ENCODE measurements around the gene USP54.
"Not testable (repeated sequence)": the region's sequence is repeated elsewhere in the genome, so short reads cannot be mapped to it uniquely, and the experiment has no call there.

The USP54 gene, protein sequence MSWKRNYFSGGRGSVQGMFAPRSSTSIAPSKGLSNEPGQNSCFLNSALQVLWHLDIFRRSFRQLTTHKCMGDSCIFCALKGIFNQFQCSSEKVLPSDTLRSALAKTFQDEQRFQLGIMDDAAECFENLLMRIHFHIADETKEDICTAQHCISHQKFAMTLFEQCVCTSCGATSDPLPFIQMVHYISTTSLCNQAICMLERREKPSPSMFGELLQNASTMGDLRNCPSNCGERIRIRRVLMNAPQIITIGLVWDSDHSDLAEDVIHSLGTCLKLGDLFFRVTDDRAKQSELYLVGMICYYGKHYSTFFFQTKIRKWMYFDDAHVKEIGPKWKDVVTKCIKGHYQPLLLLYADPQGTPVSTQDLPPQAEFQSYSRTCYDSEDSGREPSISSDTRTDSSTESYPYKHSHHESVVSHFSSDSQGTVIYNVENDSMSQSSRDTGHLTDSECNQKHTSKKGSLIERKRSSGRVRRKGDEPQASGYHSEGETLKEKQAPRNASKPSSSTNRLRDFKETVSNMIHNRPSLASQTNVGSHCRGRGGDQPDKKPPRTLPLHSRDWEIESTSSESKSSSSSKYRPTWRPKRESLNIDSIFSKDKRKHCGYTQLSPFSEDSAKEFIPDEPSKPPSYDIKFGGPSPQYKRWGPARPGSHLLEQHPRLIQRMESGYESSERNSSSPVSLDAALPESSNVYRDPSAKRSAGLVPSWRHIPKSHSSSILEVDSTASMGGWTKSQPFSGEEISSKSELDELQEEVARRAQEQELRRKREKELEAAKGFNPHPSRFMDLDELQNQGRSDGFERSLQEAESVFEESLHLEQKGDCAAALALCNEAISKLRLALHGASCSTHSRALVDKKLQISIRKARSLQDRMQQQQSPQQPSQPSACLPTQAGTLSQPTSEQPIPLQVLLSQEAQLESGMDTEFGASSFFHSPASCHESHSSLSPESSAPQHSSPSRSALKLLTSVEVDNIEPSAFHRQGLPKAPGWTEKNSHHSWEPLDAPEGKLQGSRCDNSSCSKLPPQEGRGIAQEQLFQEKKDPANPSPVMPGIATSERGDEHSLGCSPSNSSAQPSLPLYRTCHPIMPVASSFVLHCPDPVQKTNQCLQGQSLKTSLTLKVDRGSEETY (N-terminal part only)

DNA sequence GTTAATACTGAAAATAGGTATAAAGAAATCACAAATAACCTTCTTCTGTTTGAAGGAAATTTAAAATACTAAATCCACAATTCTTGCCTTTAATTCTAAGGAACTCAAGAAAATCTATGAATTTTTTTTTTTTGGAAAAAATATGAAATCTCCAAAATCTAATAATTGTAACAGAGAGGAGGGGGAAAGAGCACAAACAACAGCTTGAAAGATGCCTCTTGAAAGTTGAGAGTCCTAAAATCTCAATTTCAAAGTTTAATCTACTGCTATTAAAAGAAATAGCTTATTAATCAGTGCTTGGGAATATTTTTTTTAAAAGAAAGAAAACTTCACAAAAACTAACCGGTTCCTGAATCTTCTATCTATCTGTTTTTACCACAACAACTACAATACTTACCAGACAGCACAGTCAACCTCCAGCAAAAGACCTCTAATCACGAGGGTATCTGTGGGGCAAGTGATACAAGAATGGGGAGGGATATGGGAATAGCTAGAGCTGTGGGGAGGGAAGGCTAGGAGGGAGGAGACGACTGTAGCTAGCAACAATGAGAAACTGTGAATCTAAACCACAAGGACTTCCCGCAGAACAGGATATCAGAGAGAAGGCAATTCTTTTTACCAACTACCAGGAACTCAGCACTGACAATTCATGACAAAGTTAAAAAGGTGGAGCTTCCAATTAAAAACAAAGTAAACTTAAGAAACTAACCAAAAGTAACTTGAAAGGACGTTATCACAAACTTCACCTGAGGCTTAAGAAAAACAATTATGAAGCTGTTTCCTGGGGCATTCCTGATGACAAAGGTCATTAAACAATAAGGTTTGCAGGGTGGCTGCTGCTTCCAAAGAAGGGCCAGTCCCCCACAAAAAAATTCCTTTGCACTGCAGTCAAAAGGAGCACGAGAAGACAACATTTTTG, at the start of gene USP54:
Gene USP54, minus strand, starts transcription at position 462 of the 919 bp plus-strand sequence. CDS start 15,684 bp downstream, outside the sequence.
- DNase-seq (ENCODE audit: low read depth) = peak; percentile 31

DNA sequence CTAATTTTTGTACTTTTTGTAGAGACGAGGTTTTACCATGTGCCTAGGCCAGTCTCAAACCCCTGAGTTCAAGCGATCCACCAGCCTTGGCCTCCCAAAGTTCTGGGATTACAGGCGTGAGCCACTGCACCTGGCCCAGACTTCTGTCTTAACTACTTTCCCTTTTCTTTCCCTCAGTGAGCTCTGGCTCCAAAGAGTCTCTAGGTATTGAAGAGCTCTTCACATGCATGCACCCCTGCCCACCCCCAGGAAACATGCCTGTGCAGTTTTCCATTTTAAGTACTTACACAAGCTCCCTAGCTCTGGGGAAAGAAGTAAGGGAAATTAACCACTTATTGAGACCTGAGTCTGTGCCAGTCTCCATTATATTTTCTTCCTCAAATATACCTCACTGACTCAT, 48.1 kb upstream of the USP54 start:
- DNase-seq (ENCODE audit: low read depth) = no peak

DNA sequence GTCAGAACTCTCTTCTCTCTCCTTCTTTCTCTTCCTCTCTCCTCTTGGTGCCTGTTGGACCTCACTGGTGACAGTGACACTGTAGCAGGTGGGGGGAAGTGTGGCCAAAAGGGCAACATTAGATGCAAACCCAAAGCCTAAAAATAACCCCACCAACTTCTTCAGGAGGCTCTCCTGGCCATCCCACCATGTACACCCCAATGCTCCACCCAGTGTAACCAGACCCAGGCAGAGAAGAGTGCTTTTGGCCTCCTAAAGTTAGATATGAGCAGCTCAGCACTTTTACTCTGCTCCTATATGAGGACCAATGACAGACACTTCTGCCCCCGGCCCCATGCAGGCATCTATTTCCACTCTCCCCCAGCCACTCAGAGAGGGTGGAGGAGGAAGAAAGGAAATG, 44.6 kb upstream of the USP54 start:
- no peak for DNase-seq (ENCODE audit: low read depth)

DNA sequence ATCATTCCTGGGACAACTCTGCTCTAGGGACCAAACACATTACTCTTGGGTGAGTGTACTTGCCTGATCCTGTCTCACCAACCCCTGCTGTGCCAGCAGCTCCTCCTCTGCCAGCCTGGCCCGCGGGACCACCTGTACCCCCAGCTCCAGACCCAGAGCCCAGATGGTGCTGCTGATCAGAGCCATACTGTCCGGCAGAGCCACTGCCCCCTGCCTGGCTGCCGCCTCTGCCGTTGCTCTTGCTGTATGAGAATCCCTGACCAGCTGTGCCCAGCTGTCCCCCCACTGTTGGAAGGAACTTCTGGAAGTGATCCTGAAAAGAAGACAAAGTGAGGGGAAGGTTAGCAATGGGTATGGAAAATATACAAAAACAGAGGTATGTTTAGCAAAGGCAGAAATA, 43.3 kb upstream of the USP54 start:
- DNase-seq (ENCODE audit: low read depth) = no peak

DNA sequence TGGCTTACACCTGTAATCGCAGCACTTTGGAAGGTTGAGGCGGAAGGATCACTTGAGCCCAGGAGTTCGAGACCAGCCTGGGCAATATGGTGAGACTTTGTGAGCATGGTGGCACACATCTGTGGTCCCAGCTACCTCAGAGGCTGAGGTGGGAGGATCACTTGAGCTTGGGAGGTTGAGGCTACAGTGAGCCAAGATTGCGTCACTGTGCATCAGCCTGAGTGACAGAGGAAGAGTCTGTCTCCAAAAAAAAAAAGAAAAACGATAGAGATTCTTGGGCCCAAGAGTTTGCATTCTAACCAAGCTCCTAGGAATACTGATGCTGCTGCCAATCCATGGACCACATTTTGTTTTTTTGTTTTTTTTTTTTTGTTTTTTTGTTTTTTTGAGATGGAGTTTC, 38.0 kb upstream of the USP54 start:
- DNase-seq (ENCODE audit: low read depth) = no peak

DNA sequence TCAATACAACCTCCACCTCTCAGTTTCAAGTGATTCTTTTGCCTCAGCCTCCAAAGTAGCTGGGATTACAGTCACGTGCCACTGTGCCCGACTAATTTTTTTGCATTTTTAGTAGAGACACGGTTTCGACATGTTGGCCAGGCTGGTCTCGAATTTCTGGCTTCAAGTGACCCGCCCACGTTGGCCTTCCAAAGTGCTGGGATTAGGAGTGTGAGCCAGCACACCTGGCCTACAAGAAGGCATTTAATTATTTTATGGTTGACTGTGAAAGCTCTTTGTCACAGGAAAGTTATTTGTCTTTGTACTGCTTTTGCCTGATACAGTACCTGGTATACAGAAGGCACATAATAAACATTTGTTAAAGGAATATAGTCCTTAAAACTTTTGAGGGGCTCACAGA, 37.3 kb upstream of the USP54 start:
- no peak for DNase-seq (ENCODE audit: low read depth)

DNA sequence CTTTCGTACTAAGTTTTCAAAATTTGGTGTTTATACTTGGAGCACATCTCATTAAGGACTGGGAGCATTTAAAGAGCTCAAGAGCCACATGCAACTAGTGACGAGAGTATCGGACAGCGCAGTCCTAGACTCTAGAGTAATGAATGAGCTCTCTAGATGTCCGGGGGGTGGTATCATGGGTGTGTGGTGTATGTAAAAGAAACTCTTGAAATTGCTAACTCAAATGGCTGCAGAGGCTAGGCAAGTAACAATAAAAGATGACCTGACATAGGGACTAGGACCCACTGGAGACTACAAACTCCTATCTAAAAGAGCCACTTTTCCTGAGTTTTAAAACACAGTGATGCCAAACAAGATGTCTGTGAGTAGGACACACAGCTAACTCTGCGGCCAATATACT, 36.2 kb upstream of the USP54 start:
- DNase-seq (ENCODE audit: low read depth) = no peak

DNA sequence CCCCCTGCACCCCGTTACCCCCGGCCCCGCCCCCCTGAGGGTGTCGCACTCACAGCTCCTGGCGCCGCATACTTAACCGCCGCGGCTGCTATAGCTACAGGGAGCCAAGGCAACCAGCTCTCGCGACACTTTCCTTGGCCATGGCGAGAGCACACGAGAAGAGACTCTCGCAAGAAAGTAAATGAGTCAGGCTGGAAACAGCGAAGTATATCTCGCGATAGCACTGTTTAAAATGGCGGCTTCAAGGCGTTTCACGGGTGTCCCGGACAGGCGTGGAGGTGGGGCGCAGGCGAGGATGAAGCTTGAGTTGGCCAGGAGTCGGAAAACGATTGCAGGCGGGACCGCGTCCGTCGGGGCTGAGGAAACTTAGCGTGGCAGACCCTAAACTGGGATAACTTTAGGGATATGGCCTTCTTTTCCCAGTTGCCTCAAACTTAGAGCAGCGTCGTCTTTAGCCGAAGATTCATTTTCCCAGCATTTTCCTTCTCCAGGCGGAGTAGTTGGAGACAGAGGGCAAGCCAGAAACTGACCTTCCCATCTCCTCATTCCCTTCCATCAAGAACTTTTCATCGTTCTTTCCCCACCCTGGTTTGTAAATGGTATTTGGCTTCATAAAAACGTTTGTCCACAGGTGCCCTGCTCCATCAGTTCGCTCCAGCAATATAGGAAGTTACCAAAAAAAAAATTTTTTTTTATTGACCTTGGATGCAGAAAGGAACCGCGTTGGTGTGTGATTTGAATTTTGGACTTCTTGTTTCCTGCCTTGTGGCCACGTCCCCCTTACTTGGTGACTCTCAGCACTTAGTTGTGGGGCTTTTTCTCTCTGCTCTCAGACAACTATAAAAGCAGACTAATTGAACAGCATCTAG, 35.0 kb upstream of the USP54 start:
- peak; percentile 90 for DNase-seq (ENCODE audit: low read depth)

DNA sequence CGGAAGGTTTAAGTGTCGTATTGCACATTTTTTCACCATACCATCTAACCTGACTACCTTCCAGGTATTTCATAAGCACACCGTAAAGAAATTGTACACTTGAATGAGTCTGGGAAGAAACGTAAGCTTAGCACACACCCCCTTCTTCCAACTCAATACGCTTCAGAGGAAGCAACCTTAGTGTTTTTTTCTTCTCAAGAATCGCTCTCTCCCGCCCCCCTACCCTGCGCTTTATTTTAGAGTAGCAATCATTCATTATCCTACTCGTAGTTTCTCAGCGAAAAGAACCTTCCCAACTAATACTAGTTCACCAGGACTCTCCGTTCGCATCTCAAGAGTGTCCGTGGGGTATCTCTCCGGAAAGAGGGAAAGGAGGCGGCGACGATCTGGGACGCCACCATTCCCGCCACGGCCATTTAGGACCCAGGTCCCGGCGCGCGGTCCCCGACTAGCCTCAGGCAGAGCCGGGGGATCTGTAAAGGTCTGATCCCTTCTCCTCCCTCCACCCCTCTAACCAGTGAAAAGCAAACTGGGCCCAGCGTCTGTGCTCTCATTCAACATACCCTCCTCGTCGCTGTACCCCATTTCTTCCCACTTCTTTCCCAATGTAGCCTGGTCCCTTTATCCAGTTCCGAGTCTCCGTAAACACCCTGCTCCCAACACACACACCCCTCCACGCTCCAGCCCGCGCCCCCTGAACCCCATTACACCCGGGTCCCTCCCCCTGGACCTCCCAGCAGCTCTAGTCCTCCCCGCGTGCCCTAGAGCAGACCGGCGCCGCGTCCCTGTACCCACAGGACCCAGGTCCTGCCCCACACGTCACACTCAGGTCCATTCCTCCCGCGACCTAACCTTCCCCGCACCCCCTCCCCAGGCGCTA, 34.1 kb upstream of the USP54 start:
- DNase-seq (ENCODE audit: low read depth) = peak; percentile 5

DNA sequence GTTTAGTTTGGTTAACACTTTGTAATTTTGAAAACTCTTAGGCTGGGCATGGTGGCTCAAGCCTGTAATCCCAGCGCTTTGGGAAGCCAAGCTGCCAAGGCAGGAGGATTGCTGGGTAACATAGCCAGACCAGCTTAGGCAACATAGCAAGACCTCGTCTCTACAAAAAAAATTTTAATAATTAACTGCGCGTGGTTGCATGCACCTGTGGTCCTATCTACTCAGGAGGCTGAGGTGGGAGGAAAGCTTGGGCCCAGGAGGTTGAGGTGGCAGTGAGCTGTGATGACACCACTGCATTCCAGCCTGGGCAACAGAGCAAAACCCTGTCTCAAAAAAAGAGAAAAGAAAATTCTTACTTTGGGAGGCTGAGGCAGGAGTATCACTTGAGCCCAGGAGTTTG, 31.9 kb upstream of the USP54 start:
- no peak for DNase-seq (ENCODE audit: low read depth)

DNA sequence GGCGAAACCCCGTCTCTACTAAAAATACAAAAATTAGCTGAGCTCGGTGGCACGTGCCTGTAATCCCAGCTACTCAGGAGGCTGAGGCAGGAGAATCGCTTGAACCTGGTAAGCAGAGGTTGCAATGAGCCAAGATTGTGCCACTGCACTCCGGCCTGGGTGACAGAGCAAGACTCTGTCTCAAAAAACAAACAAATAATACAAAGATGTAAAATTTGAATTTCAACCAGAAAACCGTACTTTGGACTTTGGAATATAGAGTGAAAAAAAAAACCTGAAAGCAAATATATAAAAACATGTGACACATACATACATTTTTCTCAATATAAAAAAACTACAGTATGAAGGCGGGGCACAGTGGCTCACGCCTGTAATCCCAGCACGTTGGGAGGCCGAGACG, 29.8 kb upstream of the USP54 start:
- not testable (repeated sequence) for DNase-seq (ENCODE audit: low read depth)

DNA sequence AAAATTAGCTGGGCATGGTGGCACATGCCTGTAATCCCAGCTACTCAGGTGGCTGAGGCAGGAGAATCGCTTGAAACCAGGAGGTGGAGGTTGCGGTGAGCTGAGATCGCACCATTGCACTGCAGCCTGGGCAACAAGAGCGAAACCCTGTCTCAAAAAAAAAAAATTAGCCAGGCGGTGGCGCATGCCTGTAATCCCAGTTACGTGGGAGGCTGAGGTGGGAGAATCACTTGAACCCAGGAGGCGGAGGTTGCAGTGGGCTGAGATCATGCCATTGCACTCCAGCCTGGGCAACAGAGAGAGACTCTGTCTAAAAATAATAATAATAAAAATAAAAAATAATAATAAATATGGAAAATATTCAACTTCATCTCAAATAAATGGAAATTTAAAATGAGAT, 26.0 kb upstream of the USP54 start:
- DNase-seq (ENCODE audit: low read depth) = not testable (repeated sequence)

DNA sequence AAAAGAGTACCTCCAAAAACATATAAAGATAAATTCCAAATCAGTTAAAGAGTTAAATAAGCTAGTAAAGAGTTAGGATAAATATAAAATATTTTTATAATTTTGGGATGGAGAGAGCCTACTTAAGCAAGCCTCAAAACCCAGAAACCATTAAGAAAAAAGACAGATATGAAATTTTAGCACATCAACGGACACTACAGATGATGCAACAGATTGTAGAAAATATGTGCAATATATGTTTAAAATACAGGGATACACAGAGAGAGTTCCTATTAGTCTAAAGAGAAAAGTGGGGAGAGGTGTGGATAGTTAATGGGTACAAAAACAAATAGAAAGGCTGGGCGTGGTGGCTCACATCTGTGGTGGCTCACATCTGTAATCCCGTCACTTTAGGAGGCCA, 23.6 kb upstream of the USP54 start:
- DNase-seq (ENCODE audit: low read depth) = no peak

DNA sequence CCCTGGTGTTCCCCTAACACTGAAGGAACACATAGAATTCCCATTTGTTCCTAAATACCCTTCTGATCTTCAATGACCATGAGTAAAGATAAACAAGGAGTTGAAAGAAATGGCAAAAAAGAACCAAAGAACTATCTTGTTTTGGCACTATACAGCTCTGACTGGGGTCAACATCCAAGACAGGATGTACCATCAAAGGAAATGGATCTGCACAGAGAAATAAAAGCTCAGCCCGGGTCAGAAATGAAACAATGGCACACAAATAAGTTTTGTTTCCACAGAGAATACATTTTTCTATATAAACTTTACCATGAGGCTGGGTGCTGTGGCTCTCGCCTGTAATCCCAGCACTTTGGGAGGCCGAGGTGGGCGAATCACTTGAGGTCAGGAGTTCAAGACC, 18.0 kb upstream of the USP54 start:
- DNase-seq (ENCODE audit: low read depth) = no peak

DNA sequence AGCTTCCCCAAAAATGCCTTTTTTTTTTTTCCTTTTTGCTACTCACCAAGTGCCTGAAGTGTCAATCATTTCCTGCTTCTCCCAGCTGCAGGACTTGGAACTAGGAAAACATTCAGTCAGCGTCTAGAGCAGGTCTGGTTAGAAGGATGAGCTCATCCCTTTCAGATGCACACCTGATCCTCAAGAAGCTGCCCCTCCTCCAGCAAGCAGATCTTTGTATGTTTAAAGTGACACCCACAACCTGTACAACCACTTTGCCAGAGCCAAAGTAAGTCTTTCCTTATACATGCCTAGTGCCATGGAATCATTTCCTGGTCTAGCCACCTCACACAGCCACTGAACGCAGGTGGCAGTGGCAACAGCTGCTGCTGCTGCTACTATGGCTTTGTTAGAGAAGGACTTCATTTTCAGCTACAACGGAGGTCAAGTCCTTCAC, 10.4 kb upstream of the USP54 start:
- no peak for DNase-seq (ENCODE audit: low read depth)

DNA sequence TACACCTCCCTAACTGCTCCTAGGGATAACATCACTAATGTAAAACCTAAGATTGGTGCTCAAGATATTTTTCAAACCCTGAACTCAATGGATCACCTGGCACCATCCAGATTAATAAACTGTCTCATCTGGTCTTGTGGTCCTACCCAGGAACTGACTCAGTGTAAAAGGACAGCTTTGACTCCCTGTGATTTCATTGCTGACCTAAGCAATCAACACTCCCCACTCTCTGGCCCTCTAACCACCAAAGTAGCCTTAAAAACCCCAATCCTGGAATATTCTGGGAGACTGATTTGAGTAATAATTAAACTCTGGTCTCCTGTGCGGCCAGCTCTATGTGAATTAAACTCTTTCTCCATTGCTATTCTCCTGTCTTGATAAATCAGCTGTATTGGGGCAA, 6.2 kb upstream of the USP54 start:
- no peak for DNase-seq (ENCODE audit: low read depth)

DNA sequence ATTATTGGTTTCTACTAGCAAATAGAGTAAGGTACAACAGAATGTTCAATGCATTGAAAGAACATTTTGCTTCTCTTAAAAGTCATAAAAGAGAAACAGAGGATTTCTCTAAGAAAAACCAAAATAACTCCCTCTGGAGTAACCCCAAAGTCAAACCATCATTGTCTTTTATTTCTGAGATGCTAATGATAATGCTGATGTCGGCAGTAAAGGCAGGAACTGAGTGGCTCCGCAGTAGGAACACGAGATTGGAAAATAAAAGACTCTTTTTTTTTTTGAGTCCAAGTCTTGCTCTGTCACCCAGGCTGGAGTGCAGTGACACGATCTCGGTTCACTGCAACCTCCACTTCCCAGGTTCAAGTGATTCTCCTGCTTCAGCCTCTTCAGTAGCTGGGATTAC, 2.7 kb upstream of the USP54 start:
- no peak for DNase-seq (ENCODE audit: low read depth)

DNA sequence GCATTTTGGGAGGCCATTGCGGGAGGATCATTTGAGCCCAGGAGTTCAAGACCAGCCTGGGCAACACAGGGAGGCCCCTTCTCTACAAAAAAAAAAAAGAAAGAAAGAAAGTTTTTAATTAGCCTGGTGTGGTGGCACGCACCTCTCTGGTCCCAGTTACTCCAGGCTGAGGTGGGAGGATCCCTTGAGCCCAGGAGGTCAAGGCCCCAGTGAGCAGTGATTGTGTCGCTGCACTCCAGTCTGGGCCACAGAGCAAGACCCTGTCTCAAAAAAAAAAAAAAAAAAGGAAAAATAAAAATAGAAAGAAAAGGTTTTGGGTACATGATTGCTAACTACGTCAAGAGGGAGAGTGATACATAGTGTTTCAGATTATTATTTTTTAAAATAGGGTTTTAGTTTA, 2.0 kb upstream of the USP54 start:
- no peak for DNase-seq (ENCODE audit: low read depth)

DNA sequence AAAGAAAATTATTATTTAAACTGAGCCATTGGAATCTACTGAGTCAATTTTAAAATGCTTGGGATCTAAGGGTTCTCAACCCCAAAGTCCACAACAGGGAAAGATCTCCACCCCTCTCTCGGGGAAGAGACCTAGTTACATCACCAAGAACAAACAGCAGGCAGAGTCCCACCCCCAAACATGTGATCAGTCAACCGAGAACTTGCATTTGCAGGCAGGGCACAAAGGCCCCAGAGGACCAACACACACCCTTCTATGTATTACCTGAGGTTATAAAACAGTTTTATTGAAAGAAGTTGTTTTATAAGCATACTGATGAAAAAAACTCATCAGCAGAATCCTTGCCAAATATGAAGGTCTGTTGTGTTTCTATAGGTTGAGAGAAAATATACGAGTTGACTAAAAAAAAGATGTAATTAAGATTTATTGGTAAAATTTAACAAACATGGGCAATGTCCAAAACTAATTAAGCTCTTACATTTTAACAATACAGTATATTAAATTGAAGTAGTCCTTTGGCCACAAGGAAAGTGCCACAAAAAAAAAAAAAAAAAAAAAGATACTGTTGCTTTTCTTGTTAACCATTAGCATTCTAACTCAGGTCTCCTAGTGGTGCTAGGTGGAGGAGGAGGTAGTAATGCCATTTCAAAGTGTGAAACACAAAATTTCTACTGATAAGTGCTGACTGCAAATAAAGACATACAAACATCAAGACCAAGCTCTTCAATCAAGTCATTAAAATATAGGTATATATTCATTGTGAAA, 975 bp upstream of the USP54 start:
- DNase-seq (ENCODE audit: low read depth) = peak; percentile 32

Measured in CMK (cell line).